ENCODE data around the gene ALAD. TPM values are rescaled to one million over a fixed set of nuclear protein-coding genes. Genes with fewer than 3 reads are reported as not detected.

The ALAD gene
- total RNA-seq, 4 donors from 2014 or later, result 44.6 to 81.4 (median 62.2) TPM

GRCh38 chr9:113373676-113374392 lies 27.2 kb downstream of the ALAD start:
- peak overlapping the region in 1 of 4 donors; percentile 72 for H3K27ac ChIP-seq
- H3K36me3 ChIP-seq, result peaks cover 0 to 27% (median 0%) of the 10 kb centered on the region in 3 donors
- TF ChIP-seq CTCF (IDR thresholded peaks at IDR 0.05) (no peak), POLR2A (IDR thresholded peaks at IDR 0.05) (no peak)
- no peaks in the 10 kb centered on the region for H3K9me3 ChIP-seq
- H3K27me3 ChIP-seq, result no peaks in the 10 kb centered on the region
- DNase-seq, result no peak
- H3K4me1 ChIP-seq, result peaks cover 0 to 30% (median 4%) of the 10 kb centered on the region in 4 donors
- H3K4me3 ChIP-seq, result peak overlapping the region in 2 of 4 donors; percentile 38 to 94

DNA sequence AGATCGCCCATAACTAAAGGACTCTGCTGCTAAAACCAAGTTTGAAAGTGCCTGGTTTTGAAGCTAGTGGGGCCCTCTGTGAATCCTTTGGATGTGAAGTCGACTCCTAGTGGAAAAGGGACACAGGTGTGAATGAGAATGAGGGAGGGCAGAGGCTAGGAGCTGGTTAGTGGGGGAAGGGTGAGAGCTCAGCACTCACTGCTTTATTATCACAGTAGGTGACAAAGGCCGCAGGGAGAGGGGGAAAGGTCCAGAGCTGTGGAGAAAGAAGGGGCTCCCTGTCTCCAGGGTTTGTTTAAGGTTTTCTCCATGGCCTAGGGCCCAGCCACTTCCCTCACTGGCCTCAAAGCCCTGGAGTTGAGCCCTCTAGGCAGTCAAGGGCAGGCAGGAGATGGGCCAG lies 27.8 kb downstream of the ALAD start:
- DNase-seq, result no peak
- Histone ChIP-seq H3K27me3 (no peaks in the 10 kb centered on the region), H3K36me3 (peaks cover 0 to 27% (median 0%) of the 10 kb centered on the region in 3 donors), H3K27ac (peak overlapping the region in 1 of 4 donors; percentile 72), H3K9me3 (no peaks in the 10 kb centered on the region), H3K4me1 (peaks cover 0 to 24% (median 4%) of the 10 kb centered on the region in 4 donors), H3K4me3 (peak overlapping the region in 2 of 4 donors; percentile 38 to 94)
- TF ChIP-seq CTCF (IDR thresholded peaks at IDR 0.05) (peak in 2 of 6 experiments; percentile 8 to 13), POLR2A (IDR thresholded peaks at IDR 0.05) (no peak)

DNA sequence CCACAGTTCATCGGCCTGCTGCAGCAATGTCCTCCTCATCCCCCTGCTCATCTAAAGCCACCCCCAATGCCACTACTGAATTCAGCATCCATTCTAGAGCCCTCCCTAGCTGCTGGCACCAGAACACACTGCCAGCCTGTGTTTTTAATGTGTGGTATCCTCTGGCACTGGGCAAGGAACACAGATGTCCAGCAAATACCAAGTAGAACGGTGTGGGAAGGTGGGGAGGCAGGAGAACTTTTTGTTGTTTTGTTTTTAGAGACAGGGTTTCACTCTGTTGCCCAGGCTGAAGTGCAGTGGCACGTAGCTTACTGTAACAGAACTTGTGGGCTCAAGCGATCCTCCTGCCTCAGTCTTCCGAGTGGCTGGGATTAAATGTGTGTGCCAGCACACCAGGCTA lies 29.0 kb downstream of the ALAD start:
- Histone ChIP-seq H3K4me3 (no peak overlapping the region), H3K36me3 (peaks cover 0 to 27% (median 0%) of the 10 kb centered on the region in 3 donors), H3K9me3 (no peaks in the 10 kb centered on the region), H3K27ac (no peak overlapping the region), H3K27me3 (no peaks in the 10 kb centered on the region), H3K4me1 (peaks cover 0 to 21% (median 4%) of the 10 kb centered on the region in 4 donors)
- TF ChIP-seq CTCF (IDR thresholded peaks at IDR 0.05) (no peak), POLR2A (IDR thresholded peaks at IDR 0.05) (no peak)
- DNase-seq, result no peak

GRCh38 chr9:113370806-113371325 lies 30.2 kb downstream of the ALAD start:
- TF ChIP-seq CTCF (IDR thresholded peaks at IDR 0.05) (no peak), POLR2A (IDR thresholded peaks at IDR 0.05) (no peak)
- peaks cover 0 to 27% (median 0%) of the 10 kb centered on the region in 3 donors for H3K36me3 ChIP-seq
- DNase-seq, result no peak
- no peaks in the 10 kb centered on the region for H3K9me3 ChIP-seq
- H3K27ac ChIP-seq, result no peak overlapping the region
- H3K4me3 ChIP-seq, result no peak overlapping the region
- H3K27me3 ChIP-seq, result no peaks in the 10 kb centered on the region
- peaks cover 0 to 21% (median 2%) of the 10 kb centered on the region in 4 donors for H3K4me1 ChIP-seq

DNA sequence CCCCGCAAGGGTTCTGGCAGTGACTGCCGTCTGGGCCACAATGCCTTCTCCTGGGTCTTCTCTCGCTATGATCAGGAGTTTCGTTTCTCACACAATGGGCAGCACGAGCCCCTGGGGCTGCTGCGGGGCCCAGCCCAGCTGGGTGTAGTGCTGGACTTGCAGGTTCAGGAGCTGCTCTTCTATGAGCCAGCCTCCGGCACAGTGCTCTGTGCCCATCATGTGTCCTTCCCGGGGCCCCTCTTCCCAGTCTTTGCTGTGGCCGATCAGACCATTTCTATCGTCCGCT lies 31.3 kb downstream of the ALAD start:
- Histone ChIP-seq H3K4me3 (no peak overlapping the region), H3K4me1 (peaks cover 0 to 15% (median 0%) of the 10 kb centered on the region in 4 donors), H3K27ac (no peak overlapping the region), H3K36me3 (peaks cover 0 to 21% (median 0%) of the 10 kb centered on the region in 3 donors), H3K9me3 (no peaks in the 10 kb centered on the region), H3K27me3 (no peaks in the 10 kb centered on the region)
- TF ChIP-seq POLR2A (IDR thresholded peaks at IDR 0.05) (no peak), CTCF (IDR thresholded peaks at IDR 0.05) (no peak)
- no peak for DNase-seq
